Suprapubic skin (tissue), 4 donors: ENCODE measurements around the gene CHIT1. TPM values are rescaled to one million over a fixed set of nuclear protein-coding genes. Genes with fewer than 3 reads are reported as not detected.
A peak's percentile ranks its signal among the peaks of the same experiment; 100 is the strongest.
"Not testable (repeated sequence)": the region's sequence is repeated elsewhere in the genome, so short reads cannot be mapped to it uniquely, and the experiment has no call there.

Experiments
- DNase-seq, 2 donors: peaks; one replicate each; pipeline ENCODE4 v3.0.0-alpha.2; 2019; ENCODE audit warnings: low spot score in 2 of 2
- H3K27ac ChIP-seq: fragments of 200-600 bp; sonication (generic); one replicate; pipeline ENCODE4 v1.5.1; 2019
- H3K27me3 ChIP-seq: fragments of 200-600 bp; sonication (generic); one replicate; pipeline ENCODE4 v1.5.1; 2019
- H3K36me3 ChIP-seq: fragments of 200-600 bp; sonication (generic); one replicate; pipeline ENCODE4 v1.5.1; 2019
- H3K4me1 ChIP-seq: fragments of 200-600 bp; sonication (generic); one replicate; pipeline ENCODE4 v1.5.1; 2019
- H3K4me3 ChIP-seq: fragments of 200-600 bp; sonication (generic); one replicate; pipeline ENCODE4 v1.5.1; 2019; ENCODE audit warnings: mild to moderate bottlenecking
- H3K9me3 ChIP-seq: fragments of 200-600 bp; sonication (generic); one replicate; pipeline ENCODE4 v1.5.1; 2019
- EP300 ChIP-seq: sonication (generic); formaldehyde crosslinking; IDR thresholded peaks from one replicate; pipeline ENCODE4 v1.6.1; 2017; ENCODE audit warnings: antibody characterized with exemption
- POLR2A ChIP-seq, 2 donors: fragments of 450-650 bp; IDR thresholded peaks; one replicate each; pipeline ENCODE4 v1.6.1; 2017; ENCODE audit warnings: antibody characterized with exemption in 2 of 2, mild to moderate bottlenecking in 2 of 2, moderate library complexity in 2 of 2
- POLR2AphosphoS5 ChIP-seq, 3 donors: sonication (generic); formaldehyde crosslinking; IDR thresholded peaks; one replicate each; pipeline ENCODE4 v1.6.1; 2017; ENCODE audit warnings: antibody characterized with exemption in 3 of 3
- WGBS: methylation state at CpG from one replicate; pipeline ENCODE4 v1.1.5; 2018; 5-methylcytosine and 5-hydroxymethylcytosine counted together
- total RNA-seq, 4 donors: library from RNA; depleted of rRNA; stranded (reverse); fragments of >200 nt; gene quantifications; one replicate each; pipeline ENCODE4 v1.1.0, GENCODE V29; 2016
- TF ChIP-seq, protein P1 (sequence below), 2 donors: fragments of 200-600 bp in 1 of 2; fragments of 450-650 bp in 1 of 2; sonication (generic) in 1 of 2; IDR thresholded peaks; one replicate each; pipeline ENCODE4 v1.5.1; 2016 to 2019; ENCODE audit warnings: antibody characterized with exemption in 2 of 2, mild to moderate bottlenecking in 1 of 2, moderate library complexity in 1 of 2

CHIT1 gene
- total RNA-seq, 4 donors from 2014 or later, result 0.23 to 0.68 (median 0.32) TPM; not detected in 1

DNA sequence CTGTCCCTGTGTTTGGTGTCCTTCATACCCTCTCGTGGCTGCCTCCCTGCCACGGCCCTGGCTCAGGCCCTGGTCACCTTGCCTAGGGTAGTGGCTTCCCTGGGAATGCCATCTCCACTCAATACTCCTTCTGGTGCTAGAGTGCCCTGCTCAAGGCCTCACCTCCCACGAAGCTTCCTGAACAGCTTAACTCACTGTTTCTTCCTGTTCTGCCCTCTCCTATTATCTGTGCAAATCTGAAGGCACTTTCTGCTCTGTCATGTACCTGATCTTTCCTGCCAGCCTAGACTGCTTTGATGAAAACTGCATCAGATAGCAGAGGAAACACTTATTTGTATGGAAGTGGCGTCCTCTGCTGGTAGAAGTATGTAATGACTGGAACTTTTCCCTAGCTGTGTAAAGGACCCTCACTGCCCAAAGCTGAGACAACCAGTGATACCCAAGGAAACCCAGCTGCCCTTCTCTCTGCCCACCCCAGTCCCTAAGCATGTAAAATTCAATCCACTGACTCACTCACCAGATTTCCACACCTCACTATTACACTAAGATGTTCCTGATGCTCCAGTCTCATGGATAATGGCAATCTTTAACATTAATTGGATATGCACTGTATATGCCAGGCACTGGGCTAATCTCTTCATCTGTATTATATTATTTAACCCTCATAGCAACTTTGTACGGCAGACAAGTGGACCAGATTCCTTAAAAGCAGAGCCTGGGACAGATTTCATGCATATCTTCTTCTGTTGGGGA is 39.6 kb upstream of the CHIT1 start:
- Histone ChIP-seq H3K27ac (peak overlapping the region; percentile 3), H3K4me1 (peaks cover 44% of the 10 kb centered on the region), H3K4me3 (no peak overlapping the region), H3K27me3 (no peaks in the 10 kb centered on the region), H3K9me3 (no peaks in the 10 kb centered on the region), H3K36me3 (no peaks in the 10 kb centered on the region)
- no peak for DNase-seq
- TF ChIP-seq POLR2A (IDR thresholded peaks at IDR 0.05), result no peak
- TF ChIP-seq, protein P1, sequence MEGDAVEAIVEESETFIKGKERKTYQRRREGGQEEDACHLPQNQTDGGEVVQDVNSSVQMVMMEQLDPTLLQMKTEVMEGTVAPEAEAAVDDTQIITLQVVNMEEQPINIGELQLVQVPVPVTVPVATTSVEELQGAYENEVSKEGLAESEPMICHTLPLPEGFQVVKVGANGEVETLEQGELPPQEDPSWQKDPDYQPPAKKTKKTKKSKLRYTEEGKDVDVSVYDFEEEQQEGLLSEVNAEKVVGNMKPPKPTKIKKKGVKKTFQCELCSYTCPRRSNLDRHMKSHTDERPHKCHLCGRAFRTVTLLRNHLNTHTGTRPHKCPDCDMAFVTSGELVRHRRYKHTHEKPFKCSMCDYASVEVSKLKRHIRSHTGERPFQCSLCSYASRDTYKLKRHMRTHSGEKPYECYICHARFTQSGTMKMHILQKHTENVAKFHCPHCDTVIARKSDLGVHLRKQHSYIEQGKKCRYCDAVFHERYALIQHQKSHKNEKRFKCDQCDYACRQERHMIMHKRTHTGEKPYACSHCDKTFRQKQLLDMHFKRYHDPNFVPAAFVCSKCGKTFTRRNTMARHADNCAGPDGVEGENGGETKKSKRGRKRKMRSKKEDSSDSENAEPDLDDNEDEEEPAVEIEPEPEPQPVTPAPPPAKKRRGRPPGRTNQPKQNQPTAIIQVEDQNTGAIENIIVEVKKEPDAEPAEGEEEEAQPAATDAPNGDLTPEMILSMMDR (IDR thresholded peaks at IDR 0.05), result peak; percentile 84 to 92
- 20% methylated on average over 5 of the region's 5 CpGs for WGBS

DNA sequence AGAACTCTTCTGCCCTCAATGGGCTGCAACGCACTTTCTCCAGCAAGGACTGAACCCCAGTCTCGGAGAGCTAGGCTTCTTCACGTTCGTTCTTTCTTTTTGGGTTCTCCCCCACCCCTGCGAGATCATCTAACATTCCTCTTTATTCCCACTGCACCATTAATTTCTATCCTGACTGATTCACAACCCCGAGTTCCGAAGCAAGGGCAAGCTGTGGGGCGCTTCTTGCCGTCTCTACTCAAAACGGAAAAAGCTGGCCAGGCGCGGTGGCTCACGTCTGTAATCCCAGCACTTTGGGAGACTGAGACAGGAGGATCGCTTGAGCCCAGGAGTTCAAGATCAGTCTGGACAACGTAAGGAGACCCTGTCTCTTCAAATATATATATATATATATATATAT is 38.4 kb upstream of the CHIT1 start:
- H3K27me3 ChIP-seq, result no peaks in the 10 kb centered on the region
- H3K4me3 ChIP-seq, result peak overlapping the region; percentile 51
- peaks cover 32% of the 10 kb centered on the region for H3K4me1 ChIP-seq
- no peak for DNase-seq
- H3K9me3 ChIP-seq, result no peaks in the 10 kb centered on the region
- no peak for TF ChIP-seq POLR2AphosphoS5 (IDR thresholded peaks at IDR 0.05)
- no peak for TF ChIP-seq EP300
- no peak for TF ChIP-seq POLR2A (IDR thresholded peaks at IDR 0.05)
- TF ChIP-seq, protein P1 (IDR thresholded peaks at IDR 0.05), result no peak
- 61% methylated on average over 15 of the region's 15 CpGs for WGBS
- peak overlapping the region; percentile 76 for H3K27ac ChIP-seq
- no peaks in the 10 kb centered on the region for H3K36me3 ChIP-seq

DNA sequence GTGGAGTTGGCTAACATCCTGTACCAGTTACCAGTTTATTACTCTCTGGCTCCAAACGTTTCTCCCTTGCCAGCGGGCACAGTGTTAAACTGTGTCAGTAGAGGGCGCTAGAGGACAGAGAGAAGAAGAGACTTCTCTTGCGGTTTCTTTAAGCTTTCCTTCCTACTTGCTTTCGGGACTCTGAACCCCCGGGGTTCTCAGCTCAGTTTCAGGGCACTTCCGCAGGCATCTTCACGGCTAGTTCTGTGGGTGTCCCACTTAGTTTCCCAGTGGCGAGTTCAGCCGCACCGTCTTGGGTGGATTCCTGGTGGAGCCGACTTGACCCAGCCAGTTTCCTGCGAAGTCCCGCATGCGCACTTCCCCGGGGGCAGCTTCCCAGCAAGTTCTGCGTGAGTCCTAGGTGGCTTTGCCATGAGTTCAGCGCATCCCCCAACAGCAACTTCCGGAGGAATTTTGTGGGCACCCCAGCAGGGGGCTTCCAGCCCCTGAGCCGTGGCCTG is 37.9 kb upstream of the CHIT1 start:
- Histone ChIP-seq H3K4me1 (peaks cover 27% of the 10 kb centered on the region), H3K4me3 (peak overlapping the region; percentile 51), H3K27ac (peak overlapping the region; percentile 76), H3K9me3 (no peaks in the 10 kb centered on the region), H3K27me3 (no peaks in the 10 kb centered on the region), H3K36me3 (no peaks in the 10 kb centered on the region)
- peak; percentile 90 to 92 for DNase-seq
- TF ChIP-seq, protein P1 (IDR thresholded peaks at IDR 0.05), result peak; percentile 90
- no peak for TF ChIP-seq POLR2AphosphoS5 (IDR thresholded peaks at IDR 0.05)
- TF ChIP-seq EP300, result no peak
- TF ChIP-seq POLR2A (IDR thresholded peaks at IDR 0.05), result no peak
- WGBS, result 0% methylated on average over 10 of the region's 20 CpGs

DNA sequence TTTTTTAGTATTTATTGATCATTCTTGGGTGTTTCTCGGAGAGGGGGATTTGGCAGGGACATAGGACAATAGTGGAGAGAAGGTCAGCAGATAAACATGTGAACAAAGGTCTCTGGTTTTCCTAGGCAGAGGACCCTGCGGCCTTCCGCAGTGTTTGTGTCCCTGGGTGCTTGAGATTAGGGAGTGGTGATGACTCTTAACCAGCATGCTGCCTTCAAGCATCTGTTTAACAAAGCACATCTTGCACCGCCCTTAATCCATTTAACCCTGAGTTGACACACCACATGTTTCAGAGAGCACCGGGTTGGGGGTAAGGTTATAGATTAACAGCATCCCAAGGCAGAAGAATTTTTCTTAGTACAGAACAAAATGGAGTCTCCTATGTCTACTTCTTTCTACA is 36.7 kb upstream of the CHIT1 start:
- H3K36me3 ChIP-seq, H3K27ac ChIP-seq, H3K9me3 ChIP-seq, H3K27me3 ChIP-seq, H3K4me3 ChIP-seq, DNase-seq: not testable (repeated sequence)
- 37% methylated on average over 5 of the region's 5 CpGs for WGBS
- H3K4me1 ChIP-seq, result peaks cover 24% of the 10 kb centered on the region

DNA sequence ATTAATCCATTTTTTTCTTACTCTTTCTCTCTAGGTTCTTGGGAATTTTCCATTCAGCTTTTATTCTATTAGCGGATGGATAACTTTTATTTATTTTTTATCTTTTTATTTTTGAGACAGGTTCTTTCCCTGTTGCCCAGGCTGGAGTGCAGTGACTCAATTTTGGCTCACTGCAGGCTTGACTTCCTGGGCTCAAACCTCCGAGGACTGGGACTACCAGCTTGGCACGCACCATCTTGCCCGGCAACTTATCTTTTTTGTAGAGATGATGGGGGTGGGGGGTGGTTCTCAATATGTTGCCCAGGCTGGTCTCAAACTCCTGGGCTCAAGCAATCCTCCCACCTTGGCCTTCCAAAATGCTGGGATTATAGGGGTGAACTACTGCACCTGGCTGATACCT is 36.1 kb upstream of the CHIT1 start:
- 57% methylated on average over 4 of the region's 4 CpGs for WGBS
- Histone ChIP-seq H3K36me3 (no peaks in the 10 kb centered on the region), H3K27ac (no peak overlapping the region), H3K4me3 (no peak overlapping the region), H3K4me1 (peaks cover 18% of the 10 kb centered on the region), H3K27me3 (no peaks in the 10 kb centered on the region), H3K9me3 (no peaks in the 10 kb centered on the region)
- TF ChIP-seq POLR2A (IDR thresholded peaks at IDR 0.05) (no peak), EP300 (no peak), POLR2AphosphoS5 (IDR thresholded peaks at IDR 0.05) (no peak)
- TF ChIP-seq, protein P1 (IDR thresholded peaks at IDR 0.05), result no peak
- no peak for DNase-seq
